Ovary (tissue), 9 donors: ENCODE measurements around the gene ZNF789. TPM values are rescaled to one million over a fixed set of nuclear protein-coding genes. Genes with fewer than 3 reads are reported as not detected.

ENCODE experiments used
- DNase-seq, 5 donors: peaks; one replicate each; pipeline ENCODE4 v3.0.0-alpha.2; 2019 to 2020
- H3K27ac ChIP-seq, 2 donors: fragments of 200-600 bp; one replicate each; pipeline versions ENCODE4 v1.5.1 to v1.8.0; 2019 to 2022
- H3K27me3 ChIP-seq: fragments of 200-600 bp; one replicate; pipeline ENCODE4 v1.8.0; 2022
- H3K36me3 ChIP-seq: fragments of 200-600 bp; sonication (generic); one replicate; pipeline ENCODE4 v1.5.1; 2019
- H3K4me1 ChIP-seq: one replicate; pipeline ENCODE4 v1.8.1; 2013; ENCODE audit warnings: mild to moderate bottlenecking, moderate library complexity; ENCODE audit not compliant: insufficient read depth
- H3K4me3 ChIP-seq: fragments of 200-600 bp; sonication (generic); one replicate; pipeline ENCODE4 v1.5.1; 2017
- H3K9me3 ChIP-seq, 2 donors: fragments of 200-600 bp in 1 of 2; sonication (generic) in 1 of 2; one replicate each; pipeline versions ENCODE4 v1.5.1 to v1.8.1; 2013 to 2019; ENCODE audit warnings: mild to moderate bottlenecking in 1 of 2, moderate library complexity in 1 of 2
- CTCF ChIP-seq, 3 donors: fragments of 450-650 bp in 2 of 3; fragments of 200-600 bp in 1 of 3; IDR thresholded peaks; one replicate each; pipeline versions ENCODE4 v1.5.1 to v1.8.0; 2016 to 2022; ENCODE audit warnings: antibody characterized with exemption in 3 of 3, mild to moderate bottlenecking in 1 of 3
- EP300 ChIP-seq: sonication (generic); formaldehyde crosslinking; IDR thresholded peaks from one replicate; pipeline ENCODE4 v1.6.1; 2017; ENCODE audit warnings: antibody characterized with exemption
- POLR2A ChIP-seq: fragments of 450-650 bp; IDR thresholded peaks from one replicate; pipeline ENCODE4 v1.6.1; 2017; ENCODE audit warnings: antibody characterized with exemption, mild to moderate bottlenecking, moderate library complexity
- WGBS, 3 donors: extraction: QIAGEN DNeasy Blood & Tissue Kit in 1 of 3; methylation state at CpG; one replicate each; pipeline versions ENCODE4 v1.1.5 to v1.1.7; 2013 to 2017; 5-methylcytosine and 5-hydroxymethylcytosine counted together
- intact Hi-C, 4 donors: fragments of 100-400 bp; cut with DNase I; formaldehyde crosslinking; loops; one replicate each; pipeline versions ENCODE4 v1.11.0 to v1.15.1; 2022 to 2023
- polyA plus RNA-seq, 2 donors: library from polyadenylated mRNA; stranded (reverse); fragments of 200-250 nt in 1 of 2; fragments of 350-450 nt in 1 of 2; fragmentation: Illumina TruSeq in 1 of 2; extraction: RNeasy Lipid Tissue Mini Kit (QIAGEN cat#74804) in 1 of 2; gene quantifications; one replicate each; pipeline ENCODE4 v1.2.3, GENCODE V29; 2013 to 2014
- total RNA-seq, 7 donors: library from RNA; depleted of rRNA in 2 of 7; stranded (reverse); fragments of >200 nt in 2 of 7; fragmentation: NEBNext Ultra II Directional in 3 of 7; extraction: Animal tissue kit (Norgen Biotek cat#: 25700) in 3 of 7; gene quantifications; one replicate each; pipeline versions ENCODE4 v1.1.0 to v1.2.4, GENCODE V29; 2016 to 2023
- donor health status: DM: no; HTN: no; CAD: no; lungs with moderate emphysema.
- donor health status: DM: no; HTN: no; CAD: no.
- donor health status: Bipolar disorder and iron deficiency.
- donor health status: DM: yes; HTN: yes; CAD: no.
- donor health status: DM: no; HTN: no; CAD: no.
- donor health status: DM: yes; HTN: yes; CAD: no.

ZNF789 gene
- total and polyA plus RNA-seq, 9 donors: 4.4 to 15.8 (median 10.1) TPM

GRCh38 chr7:99452541-99452940, 20.1 kb upstream of the ZNF789 start:
- Histone ChIP-seq H3K4me3 (no peak overlapping the region), H3K27me3 (no peaks in the 10 kb centered on the region), H3K4me1 (no peaks in the 10 kb centered on the region), H3K36me3 (no peaks in the 10 kb centered on the region), H3K27ac (no peak overlapping the region), H3K9me3 (no peaks in the 10 kb centered on the region)
- WGBS, 3 donors: 80 to 84% (median 84%) methylated on average over 13 of the region's 13 CpGs
- no peak for DNase-seq
- intact Hi-C loops: no loop called here
- TF ChIP-seq CTCF (IDR thresholded peaks at IDR 0.05): no peak
- TF ChIP-seq POLR2A: no peak
- TF ChIP-seq EP300: no peak

GRCh38 chr7:99453105-99453504, 19.6 kb upstream of the ZNF789 start:
- no peak for TF ChIP-seq EP300
- no peak for TF ChIP-seq CTCF (IDR thresholded peaks at IDR 0.05)
- no peak for TF ChIP-seq POLR2A
- WGBS, 3 donors: 77 to 81% (median 80%) methylated on average over 11 of the region's 11 CpGs
- Histone ChIP-seq H3K27me3 (no peaks in the 10 kb centered on the region), H3K27ac (no peak overlapping the region), H3K4me3 (no peak overlapping the region), H3K4me1 (no peaks in the 10 kb centered on the region), H3K9me3 (no peaks in the 10 kb centered on the region), H3K36me3 (no peaks in the 10 kb centered on the region)
- no peak for DNase-seq
- intact Hi-C loops: no loop called here

GRCh38 chr7:99455874-99456273, 16.8 kb upstream of the ZNF789 start:
- DNase-seq: no peak
- TF ChIP-seq CTCF (IDR thresholded peaks at IDR 0.05): no peak
- TF ChIP-seq POLR2A: no peak
- no peak for TF ChIP-seq EP300
- WGBS, 3 donors: 68 to 80% (median 69%) methylated on average over 9 of the region's 9 CpGs
- H3K4me3 ChIP-seq: no peak overlapping the region
- H3K9me3 ChIP-seq: no peaks in the 10 kb centered on the region
- intact Hi-C loops: no loop called here
- H3K27ac ChIP-seq: no peak overlapping the region
- no peaks in the 10 kb centered on the region for H3K36me3 ChIP-seq
- H3K4me1 ChIP-seq: no peaks in the 10 kb centered on the region
- H3K27me3 ChIP-seq: no peaks in the 10 kb centered on the region

GRCh38 chr7:99456288-99456687, 16.4 kb upstream of the ZNF789 start:
- H3K4me3 ChIP-seq: no peak overlapping the region
- no peaks in the 10 kb centered on the region for H3K9me3 ChIP-seq
- no peaks in the 10 kb centered on the region for H3K27me3 ChIP-seq
- no peaks in the 10 kb centered on the region for H3K36me3 ChIP-seq
- H3K4me1 ChIP-seq: no peaks in the 10 kb centered on the region
- DNase-seq: no peak
- 56 to 58% (median 58%) methylated on average over 13 of the region's 13 CpGs for WGBS, 3 donors
- no peak overlapping the region for H3K27ac ChIP-seq
- intact Hi-C loops: no loop called here
- TF ChIP-seq EP300: no peak
- no peak for TF ChIP-seq POLR2A
- no peak for TF ChIP-seq CTCF (IDR thresholded peaks at IDR 0.05)
